HFFc6 (cell line): ENCODE data around the gene CXorf58. TPM values are rescaled to one million over a fixed set of nuclear protein-coding genes. Genes with fewer than 3 reads are reported as not detected.

Source experiments
- DNase-seq: peaks from one replicate; pipeline ENCODE4 v3.0.0-alpha.2; 2018
- H3K27ac Mint-ChIP-seq: 2 replicates; pipeline ENCODE4 v1.8.0; 2020; ENCODE audit warnings: mild to moderate bottlenecking, mixed read lengths
- H3K27me3 Mint-ChIP-seq: 2 replicates; pipeline ENCODE4 v1.8.0; 2021; ENCODE audit warnings: mild to moderate bottlenecking, moderate library complexity, mixed read lengths; ENCODE audit not compliant: insufficient read depth
- H3K36me3 Mint-ChIP-seq: 2 replicates; pipeline ENCODE4 v1.8.0; 2021; ENCODE audit warnings: low read depth, mixed read lengths
- H3K4me1 Mint-ChIP-seq: 2 replicates; pipeline ENCODE4 v1.8.0; 2020; ENCODE audit warnings: low read depth, mixed read lengths
- H3K4me3 Mint-ChIP-seq: 2 replicates; pipeline ENCODE4 v1.8.0; 2020; ENCODE audit warnings: mild to moderate bottlenecking, moderate library complexity, mixed read lengths
- H3K9me3 Mint-ChIP-seq: 2 replicates; pipeline ENCODE4 v1.8.0; 2020; ENCODE audit warnings: mild to moderate bottlenecking, mixed read lengths
- CTCF ChIP-seq: fragments of 200-600 bp; sonication (generic); IDR thresholded peaks from 2 replicates; pipeline ENCODE4 v1.5.0; 2021; ENCODE audit warnings: antibody characterized with exemption, mild to moderate bottlenecking
- total RNA-seq, 6 experiments: library from RNA; stranded (reverse); fragmentation: NEBNext Ultra II Directional; extraction: Animal tissue kit (Norgen Biotek cat#: 25700); gene quantifications; 2 replicates in 1 of 6; 3 replicates in 5 of 6; pipeline ENCODE4 v1.2.3, GENCODE V29; 2021

Gene CXorf58
- total RNA-seq, 6 experiments from 2014 or later = not detected

GRCh38 chrX:23871905-23872546, 35.8 kb upstream of the CXorf58 start:
- DNase-seq = no peak
- no peaks in the 10 kb centered on the region for H3K9me3 Mint-ChIP-seq
- no peak for TF ChIP-seq CTCF
- no peak overlapping the region for H3K27ac Mint-ChIP-seq
- peaks cover 8% of the 10 kb centered on the region for H3K4me1 Mint-ChIP-seq
- H3K4me3 Mint-ChIP-seq = no peak overlapping the region
- no peaks in the 10 kb centered on the region for H3K27me3 Mint-ChIP-seq
- 0 out of 2 replicates have a peak, but pooled peaks cover 5% of the 10 kb centered on the region for H3K36me3 Mint-ChIP-seq

- DNase-seq = no peak
- Mint-ChIP-seq H3K4me3 (no peak overlapping the region), H3K27ac (no peak overlapping the region), H3K27me3 (no peaks in the 10 kb centered on the region), H3K9me3 (no peaks in the 10 kb centered on the region), H3K4me1 (peaks cover 19% of the 10 kb centered on the region), H3K36me3 (no peaks in the 10 kb centered on the region)
- no peak for TF ChIP-seq CTCF
These were observed 28.3 kb upstream of the CXorf58 start for GRCh38 chrX:23879380-23880090.

GRCh38 chrX:23883737-23884354, 24.0 kb upstream of the CXorf58 start:
- Mint-ChIP-seq H3K4me3 (peak overlapping the region; percentile 84), H3K4me1 (peaks cover 26% of the 10 kb centered on the region), H3K9me3 (no peaks in the 10 kb centered on the region), H3K36me3 (no peaks in the 10 kb centered on the region), H3K27me3 (no peaks in the 10 kb centered on the region), H3K27ac (peak overlapping the region; percentile 94)
- peak; percentile 78 for DNase-seq
- TF ChIP-seq CTCF = no peak

DNA sequence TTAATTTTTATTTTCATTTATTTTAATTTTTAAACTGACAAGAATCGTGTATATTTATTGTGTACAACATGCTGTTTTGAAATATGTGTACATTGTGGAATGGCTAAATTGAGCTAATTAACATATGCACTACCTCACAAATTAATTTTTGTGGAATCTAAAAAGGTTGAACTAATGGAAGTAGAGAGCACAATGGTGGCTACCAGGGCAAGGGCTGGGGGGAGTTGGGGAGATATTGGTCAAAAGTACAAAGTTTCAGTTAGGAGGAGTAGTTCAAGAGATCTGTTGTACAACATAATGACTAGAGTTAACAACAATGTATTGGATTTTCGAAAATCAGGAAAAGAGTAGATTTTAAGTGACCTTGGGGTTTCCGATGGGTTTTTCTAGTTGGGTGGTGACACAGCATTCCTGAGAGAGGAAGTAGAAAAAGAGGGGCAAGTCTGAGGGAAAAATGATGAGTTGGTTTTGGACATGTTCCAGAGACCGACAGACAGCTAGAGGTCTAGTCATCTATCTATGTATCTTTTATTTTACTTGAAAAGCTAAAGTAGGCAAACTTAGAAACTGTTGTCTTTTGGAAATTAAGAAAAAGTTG, 23.3 kb upstream of the CXorf58 start:
- Mint-ChIP-seq H3K9me3 (no peaks in the 10 kb centered on the region), H3K4me3 (peak overlapping the region; percentile 84), H3K27me3 (no peaks in the 10 kb centered on the region), H3K4me1 (peaks cover 32% of the 10 kb centered on the region), H3K27ac (peak overlapping the region; percentile 94), H3K36me3 (no peaks in the 10 kb centered on the region)
- TF ChIP-seq CTCF = no peak
- DNase-seq = peak; percentile 32

GRCh38 chrX:23885803-23886202, 22.0 kb upstream of the CXorf58 start:
- no peaks in the 10 kb centered on the region for H3K36me3 Mint-ChIP-seq
- H3K4me3 Mint-ChIP-seq = no peak overlapping the region
- no peaks in the 10 kb centered on the region for H3K9me3 Mint-ChIP-seq
- no peaks in the 10 kb centered on the region for H3K27me3 Mint-ChIP-seq
- no peak overlapping the region for H3K27ac Mint-ChIP-seq
- DNase-seq = no peak
- peaks cover 42% of the 10 kb centered on the region for H3K4me1 Mint-ChIP-seq
- TF ChIP-seq CTCF = no peak
